Pancreas (tissue), 10 donors: ENCODE measurements around the gene RBP2. TPM values are rescaled to one million over a fixed set of nuclear protein-coding genes. Genes with fewer than 3 reads are reported as not detected.

Source experiments
- ATAC-seq, 4 donors: fragments of 200-7000 bp; cut with Tn5 transposase; one replicate each; pipeline versions ENCODE4 v1.8.0 to v1.9.1; 2020; ENCODE audit warnings: mild to moderate bottlenecking in 4 of 4, moderate library complexity in 4 of 4
- DNase-seq, 6 donors: peaks; one replicate each; pipeline ENCODE4 v3.0.0-alpha.2; 2020
- FAIRE-seq: peaks from 2 replicates; lab custom pipeline; 2012; peaks lifted over from hg19 to GRCh38; lab: Jason Lieb, UNC
- H3K27ac ChIP-seq, 4 donors: fragments of 200-600 bp; sonication (generic); 1 replicate in 3 of 4; 2 replicates in 1 of 4; pipeline versions ENCODE4 v1.5.0 to v1.8.0; 2020
- H3K27me3 ChIP-seq, 4 donors: fragments of 200-600 bp; one replicate each; pipeline ENCODE4 v1.8.0; 2021
- H3K36me3 ChIP-seq, 3 donors: fragments of 200-600 bp; sonication (generic) in 1 of 3; one replicate each; pipeline versions ENCODE4 v1.5.0 to v1.8.0; 2020 to 2021
- H3K4me1 ChIP-seq, 3 donors: fragments of 200-600 bp; one replicate each; pipeline ENCODE4 v1.8.0; 2021
- H3K4me3 ChIP-seq, 4 donors: fragments of 200-600 bp; sonication (generic) in 2 of 4; one replicate each; pipeline versions ENCODE4 v1.5.0 to v1.8.0; 2020 to 2021
- H3K9me3 ChIP-seq, 4 donors: fragments of 200-600 bp; one replicate each; pipeline ENCODE4 v1.8.0; 2021
- WGBS, 2 donors: extraction: QIAGEN DNeasy Blood & Tissue Kit; methylation state at CpG; one replicate each; pipeline ENCODE4 v1.1.7; 2013; 5-methylcytosine and 5-hydroxymethylcytosine counted together
- intact Hi-C, 3 donors: fragments of 100-400 bp; cut with DNase I; formaldehyde crosslinking; loops; one replicate each; pipeline versions ENCODE4 v1.11.1 to v1.14.2; 2022
- polyA plus RNA-seq, 2 donors: library from polyadenylated mRNA; stranded (reverse); fragments of 200-250 nt; gene quantifications; one replicate each; pipeline ENCODE4 v1.2.3, GENCODE V29; 2013
- total RNA-seq, 6 donors: library from RNA; stranded (reverse); fragmentation: NEBNext Ultra II Directional in 4 of 6; extraction: Animal tissue kit (Norgen Biotek cat#: 25700) in 4 of 6; gene quantifications; one replicate each; pipeline versions ENCODE4 v1.2.1 to v1.2.4, GENCODE V29; 2021 to 2023
- TF ChIP-seq, protein P1 (sequence below), 4 donors: fragments of 200-600 bp; sonication (generic) in 3 of 4; IDR thresholded peaks; one replicate each; pipeline versions ENCODE4 v1.5.0 to v1.8.0; 2021; ENCODE audit warnings: antibody characterized with exemption in 4 of 4
- donor health status: healthy with polysubstance abuse.
- donor health status: DM: no; HTN: no; CAD: no; lungs with moderate emphysema.
- donor health status: DM: no; HTN: no; CAD: no.
- donor health status: control.
- donor health status: control.
- donor health status: Bipolar disorder and iron deficiency.
- donor health status: DM: yes; HTN: yes; CAD: no.
- donor health status: DM: no; HTN: no; CAD: no.
- donor health status: DM: no; HTN: no; CAD: no.
- donor health status: DM: yes; HTN: yes; CAD: no.

RBP2 gene
- total and polyA plus RNA-seq, 8 donors, result 0.38 to 7.5 (median 1.4) TPM; not detected in 3

DNA sequence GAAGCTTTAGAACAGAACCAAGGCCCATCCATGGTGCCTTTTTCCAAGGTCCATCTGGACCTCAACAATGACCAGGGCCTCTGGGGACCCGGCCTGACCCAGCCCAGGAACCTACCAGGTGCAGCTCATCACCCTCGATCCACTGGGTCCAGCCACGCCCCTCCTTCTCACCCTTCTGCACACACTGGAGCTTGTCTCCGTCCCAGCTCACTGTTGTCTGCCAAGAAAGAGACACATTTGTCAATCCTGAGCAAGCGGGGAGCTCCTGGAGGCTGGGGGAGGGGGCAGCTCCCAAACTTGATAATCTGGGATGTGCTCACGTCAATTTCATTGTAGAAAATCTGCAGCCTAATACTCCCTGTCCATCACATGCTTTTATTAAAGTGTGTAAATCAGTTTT lies 42.0 kb upstream of the RBP2 start:
- no peak overlapping the region for H3K27ac ChIP-seq
- H3K4me1 ChIP-seq, result peaks cover 0 to 9% (median 7%) of the 10 kb centered on the region in 3 donors
- WGBS, 2 donors, result 74 to 76% methylated on average over 6 of the region's 6 CpGs
- no peak for FAIRE-seq
- ATAC-seq, result no peak
- TF ChIP-seq, protein P1, sequence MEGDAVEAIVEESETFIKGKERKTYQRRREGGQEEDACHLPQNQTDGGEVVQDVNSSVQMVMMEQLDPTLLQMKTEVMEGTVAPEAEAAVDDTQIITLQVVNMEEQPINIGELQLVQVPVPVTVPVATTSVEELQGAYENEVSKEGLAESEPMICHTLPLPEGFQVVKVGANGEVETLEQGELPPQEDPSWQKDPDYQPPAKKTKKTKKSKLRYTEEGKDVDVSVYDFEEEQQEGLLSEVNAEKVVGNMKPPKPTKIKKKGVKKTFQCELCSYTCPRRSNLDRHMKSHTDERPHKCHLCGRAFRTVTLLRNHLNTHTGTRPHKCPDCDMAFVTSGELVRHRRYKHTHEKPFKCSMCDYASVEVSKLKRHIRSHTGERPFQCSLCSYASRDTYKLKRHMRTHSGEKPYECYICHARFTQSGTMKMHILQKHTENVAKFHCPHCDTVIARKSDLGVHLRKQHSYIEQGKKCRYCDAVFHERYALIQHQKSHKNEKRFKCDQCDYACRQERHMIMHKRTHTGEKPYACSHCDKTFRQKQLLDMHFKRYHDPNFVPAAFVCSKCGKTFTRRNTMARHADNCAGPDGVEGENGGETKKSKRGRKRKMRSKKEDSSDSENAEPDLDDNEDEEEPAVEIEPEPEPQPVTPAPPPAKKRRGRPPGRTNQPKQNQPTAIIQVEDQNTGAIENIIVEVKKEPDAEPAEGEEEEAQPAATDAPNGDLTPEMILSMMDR (IDR thresholded peaks at IDR 0.05), result no peak
- H3K9me3 ChIP-seq, result no peaks in the 10 kb centered on the region
- no peak overlapping the region for H3K4me3 ChIP-seq
- H3K27me3 ChIP-seq, result no peaks in the 10 kb centered on the region
- intact Hi-C loops, result no loop called here
- no peak for DNase-seq
- peaks cover 0 to 31% (median 0%) of the 10 kb centered on the region in 3 donors for H3K36me3 ChIP-seq

DNA sequence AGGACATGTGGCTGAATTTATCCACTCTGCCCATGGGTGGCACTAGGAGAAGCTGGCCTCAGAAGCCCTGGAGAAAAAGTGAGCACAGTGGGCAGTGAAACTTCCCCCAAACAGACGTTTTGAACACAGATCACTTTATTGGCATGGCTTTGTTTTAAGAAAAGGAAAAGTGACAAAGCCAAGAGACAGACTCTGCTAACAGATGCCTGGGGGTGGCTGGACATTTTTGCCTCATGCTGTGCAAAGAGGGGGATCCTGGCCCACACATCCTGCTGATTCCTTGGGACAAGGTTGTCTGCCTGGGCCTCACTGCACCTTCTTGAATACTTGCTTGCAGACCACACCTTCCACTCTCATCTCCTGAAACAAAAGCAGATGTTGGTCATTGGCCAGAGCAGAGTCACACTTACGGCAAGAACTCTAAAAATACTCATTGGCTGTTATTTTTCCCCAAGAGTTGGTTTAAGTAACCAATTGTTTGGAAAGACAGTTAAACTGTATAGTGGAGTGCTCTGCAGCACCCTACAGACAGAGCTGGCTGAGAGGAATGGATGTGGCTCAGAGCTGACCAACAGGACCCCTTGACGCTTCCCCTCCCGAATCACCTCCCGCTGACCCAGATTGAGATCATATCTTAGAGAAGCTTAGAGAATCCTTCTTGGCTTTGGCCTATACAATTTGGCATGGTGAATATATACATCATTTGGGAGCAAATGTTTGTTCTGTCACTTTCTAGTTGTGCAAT lies 41.2 kb upstream of the RBP2 start:
- H3K4me3 ChIP-seq, result no peak overlapping the region
- no peaks in the 10 kb centered on the region for H3K9me3 ChIP-seq
- no peak for FAIRE-seq
- intact Hi-C loops, result no loop called here
- no peak for DNase-seq
- H3K36me3 ChIP-seq, result peaks cover 0 to 31% (median 0%) of the 10 kb centered on the region in 3 donors
- H3K4me1 ChIP-seq, result peaks cover 0 to 9% (median 7%) of the 10 kb centered on the region in 3 donors
- TF ChIP-seq, protein P1 (IDR thresholded peaks at IDR 0.05), result no peak
- H3K27me3 ChIP-seq, result no peaks in the 10 kb centered on the region
- no peak overlapping the region for H3K27ac ChIP-seq
- ATAC-seq, result no peak
- WGBS, 2 donors, result 80 to 88% methylated on average over 5 of the region's 5 CpGs

DNA sequence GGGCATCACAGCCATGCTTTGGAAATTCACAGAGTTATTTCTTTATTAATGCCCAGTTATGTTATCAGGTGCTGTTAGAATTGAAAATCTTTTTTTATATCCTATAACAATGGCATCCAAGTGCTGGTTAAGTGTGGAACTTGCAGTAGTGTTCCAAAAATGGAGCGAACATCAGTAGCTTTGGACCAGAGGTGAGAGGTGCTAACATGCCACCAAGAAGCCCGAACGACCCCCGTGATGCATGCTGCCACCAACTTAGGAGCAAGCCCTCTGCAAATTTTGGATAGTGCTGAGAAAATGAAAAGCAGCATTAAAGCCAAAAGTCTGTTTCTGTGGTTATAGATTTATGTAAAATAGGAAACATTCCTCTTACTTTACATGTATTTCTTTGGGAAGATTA lies 38.4 kb upstream of the RBP2 start:
- Histone ChIP-seq H3K9me3 (no peaks in the 10 kb centered on the region), H3K27ac (no peak overlapping the region), H3K4me3 (no peak overlapping the region), H3K27me3 (no peaks in the 10 kb centered on the region), H3K36me3 (peaks cover 0 to 31% (median 0%) of the 10 kb centered on the region in 3 donors), H3K4me1 (no peaks in the 10 kb centered on the region)
- TF ChIP-seq, protein P1 (IDR thresholded peaks at IDR 0.05), result no peak
- ATAC-seq, result no peak
- intact Hi-C loops, result no loop called here
- FAIRE-seq, result no peak
- 88 to 93% methylated on average over 4 of the region's 4 CpGs for WGBS, 2 donors
- no peak for DNase-seq

DNA sequence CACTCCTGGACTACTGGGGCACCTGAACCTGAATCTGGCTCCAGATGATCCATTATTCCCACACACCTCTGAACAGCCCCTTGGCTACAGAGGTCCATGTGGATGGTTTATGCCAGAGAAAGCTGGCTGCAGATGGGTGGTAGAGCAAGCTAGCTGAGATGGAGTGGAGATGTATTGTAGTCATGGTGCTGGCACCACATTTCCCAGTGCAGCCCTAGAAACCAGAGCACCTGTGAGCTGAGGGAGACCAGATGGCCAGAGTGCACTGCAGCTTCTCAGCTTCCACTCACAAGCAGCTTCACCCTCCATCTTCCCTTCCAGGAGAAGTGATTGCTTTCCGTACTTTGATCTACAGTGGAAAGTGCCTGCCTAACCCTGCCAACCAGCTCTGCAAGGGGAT lies 33.3 kb upstream of the RBP2 start:
- intact Hi-C loops, result no loop called here
- FAIRE-seq, result no peak
- 61 to 100% methylated on average over 1 of the region's 1 CpG for WGBS, 2 donors
- TF ChIP-seq, protein P1 (IDR thresholded peaks at IDR 0.05), result no peak
- Histone ChIP-seq H3K27me3 (no peaks in the 10 kb centered on the region), H3K9me3 (no peaks in the 10 kb centered on the region), H3K36me3 (no peaks in the 10 kb centered on the region), H3K27ac (no peak overlapping the region), H3K4me1 (peaks cover 0 to 4% (median 0%) of the 10 kb centered on the region in 3 donors), H3K4me3 (no peak overlapping the region)
- no peak for ATAC-seq
- DNase-seq, result no peak

DNA sequence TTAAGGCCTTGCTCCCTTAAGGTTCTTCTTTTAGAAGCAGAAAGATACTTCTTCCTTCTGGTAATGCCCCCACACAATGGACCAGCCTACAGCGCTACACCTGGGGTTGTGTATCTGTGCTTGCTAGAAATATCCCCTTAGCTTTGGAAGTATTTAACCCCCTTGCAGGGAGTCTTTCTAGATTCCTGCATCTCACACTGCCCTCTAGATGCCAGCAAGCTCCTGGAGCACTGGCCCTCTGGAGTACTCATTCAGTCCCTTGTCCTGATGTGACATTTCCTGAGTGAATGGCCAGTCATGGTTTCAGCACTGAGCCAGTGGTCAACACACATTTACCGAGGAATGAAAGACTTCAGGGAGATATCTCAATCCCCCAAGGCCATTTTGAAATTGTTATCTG lies 30.4 kb upstream of the RBP2 start:
- FAIRE-seq, result no peak
- peak; percentile 58 to 90 (median 77) for ATAC-seq
- no peaks in the 10 kb centered on the region for H3K36me3 ChIP-seq
- DNase-seq, result no peak
- no peak overlapping the region for H3K27ac ChIP-seq
- TF ChIP-seq, protein P1 (IDR thresholded peaks at IDR 0.05), result no peak
- H3K4me1 ChIP-seq, result peaks cover 0 to 4% (median 0%) of the 10 kb centered on the region in 3 donors
- H3K9me3 ChIP-seq, result no peaks in the 10 kb centered on the region
- H3K4me3 ChIP-seq, result no peak overlapping the region
- 29 to 59% methylated on average over 2 of the region's 2 CpGs for WGBS, 2 donors
- H3K27me3 ChIP-seq, result no peaks in the 10 kb centered on the region
- intact Hi-C loops, result no loop called here
